ENCODE measurements around the gene CRB2. TPM values are rescaled to one million over a fixed set of nuclear protein-coding genes. Genes with fewer than 3 reads are reported as not detected.

Gene CRB2
- total RNA-seq, 1 experiment from 2014 or later: 0.07 TPM

DNA sequence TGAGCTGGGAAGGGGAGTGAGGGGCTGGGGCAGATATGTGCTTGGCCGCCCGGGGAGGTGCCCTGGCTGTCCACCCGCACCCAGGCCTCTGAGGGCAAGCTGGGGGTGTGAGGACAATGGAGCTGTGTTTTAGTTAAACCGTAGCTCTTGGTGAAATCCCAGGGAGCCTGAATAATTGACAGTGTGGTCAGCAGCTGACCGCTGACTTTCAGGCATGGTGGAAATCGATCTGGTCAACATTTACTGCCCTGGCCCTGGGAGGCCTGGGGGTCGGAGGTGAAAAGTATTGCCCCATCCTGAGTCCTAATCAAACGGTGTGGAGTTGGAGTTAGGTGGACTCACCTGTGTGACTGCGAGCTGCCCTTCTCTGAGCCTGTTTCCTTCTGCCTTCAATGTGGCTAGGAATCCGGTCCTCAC is 31.2 kb upstream of the CRB2 start:
- H3K4me1 ChIP-seq (ENCODE audit: control insufficient read depth in 1 of 2, insufficient read depth in 2 of 2, low read length in 2 of 2): peaks cover 11 to 17% of the 10 kb centered on the region in 2 experiments
- no peaks in the 10 kb centered on the region for H4K20me1 ChIP-seq (ENCODE audit: insufficient read depth)
- H2AFZ ChIP-seq (ENCODE audit: low read depth, low read length, poor library complexity, severe bottlenecking): no peak overlapping the region
- ChIA-PET RAD21 (ENCODE audit: low non-redundant PET in 1 of 2, low total read pairs in 2 of 2, uncharacterized antibody in 2 of 2, unreplicated experiment in 2 of 2) (no interaction called here), POLR2A (no interaction called here), CTCF (no interaction called here)
- H3K4me2 ChIP-seq (ENCODE audit: low read length): no peak overlapping the region
- no peaks in the 10 kb centered on the region for H3K36me3 ChIP-seq (ENCODE audit: control insufficient read depth in 1 of 2, insufficient read depth in 2 of 2, low read length in 2 of 2)
- no peak for DNase-seq (ENCODE audit: low read depth, low spot score)
- no TSS peak for BruUV-seq (replicated peaks)
- intact Hi-C loops (cut with micrococcal nuclease): no loop called here
- no peaks in the 10 kb centered on the region for H3K9me2 ChIP-seq (ENCODE audit: insufficient read depth)
- no peaks in the 10 kb centered on the region for H3K9me3 ChIP-seq (ENCODE audit: control insufficient read depth in 1 of 2, insufficient read depth in 1 of 2, low read depth in 1 of 2, low read length in 2 of 2)
- no peak for ATAC-seq
- H3K27me3 ChIP-seq (ENCODE audit: insufficient read depth, low read length): no peaks in the 10 kb centered on the region
- TF ChIP-seq CEBPB (IDR thresholded peaks at IDR 0.05; ENCODE audit: low read depth): no peak
- TF ChIP-seq POLR2A (IDR thresholded peaks at IDR 0.05; ENCODE audit: borderline replicate concordance, extremely low read depth, insufficient read depth, insufficient read length): no peak
- TF ChIP-seq, protein P1, sequence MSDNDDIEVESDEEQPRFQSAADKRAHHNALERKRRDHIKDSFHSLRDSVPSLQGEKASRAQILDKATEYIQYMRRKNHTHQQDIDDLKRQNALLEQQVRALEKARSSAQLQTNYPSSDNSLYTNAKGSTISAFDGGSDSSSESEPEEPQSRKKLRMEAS (IDR thresholded peaks at IDR 0.05): no peak
- TF ChIP-seq ELF1 (IDR thresholded peaks at IDR 0.05; ENCODE audit: borderline replicate concordance, low read depth): no peak
- no peak for TF ChIP-seq TCF7L2 (IDR thresholded peaks at IDR 0.05; ENCODE audit: borderline replicate concordance, extremely low read depth, insufficient read depth, insufficient read length)
- no peak for TF ChIP-seq JUND (IDR thresholded peaks at IDR 0.05)
- TF ChIP-seq EGR1 (IDR thresholded peaks at IDR 0.05; ENCODE audit: low read depth): no peak
- TF ChIP-seq POLR2AphosphoS5 (IDR thresholded peaks at IDR 0.05; ENCODE audit: low read depth, low read length): no peak
- no peak overlapping the region for H3K4me3 ChIP-seq (replicated peaks in 1 of 2; ENCODE audit: low read depth in 1 of 2, low read length in 2 of 2)
- no peak overlapping the region for H3K27ac ChIP-seq (ENCODE audit: low read depth, low read length)
- H3K9ac ChIP-seq (ENCODE audit: low read length): no peak overlapping the region
- no peaks in the 10 kb centered on the region for H3K79me2 ChIP-seq (ENCODE audit: insufficient read depth, low read length)

DNA sequence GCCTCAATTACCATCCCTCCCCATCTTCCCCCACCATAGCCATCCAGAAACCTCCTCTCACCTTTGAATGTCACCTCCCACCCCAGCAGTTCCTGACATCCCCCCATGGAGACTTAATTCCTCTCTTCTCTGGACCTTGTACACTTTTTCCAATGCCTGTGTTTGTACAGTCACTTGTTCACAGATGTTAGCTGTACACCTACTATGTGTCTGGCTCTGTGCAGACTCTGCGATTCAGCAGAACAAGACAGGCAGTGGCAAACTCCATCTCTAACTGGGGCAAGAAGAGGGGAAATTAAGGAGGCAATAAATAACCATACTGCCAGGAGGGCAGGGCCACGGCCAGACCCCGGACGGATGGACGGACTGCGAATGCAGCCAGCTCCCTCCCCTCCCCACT is 29.8 kb upstream of the CRB2 start:
- no peak overlapping the region for H3K4me2 ChIP-seq (ENCODE audit: low read length)
- no peak overlapping the region for H3K27ac ChIP-seq (ENCODE audit: low read depth, low read length)

More for the DNA sequence above, 29.8 kb upstream of the CRB2 start:
- no peaks in the 10 kb centered on the region for H3K27me3 ChIP-seq (ENCODE audit: insufficient read depth, low read length)
- no TSS peak for BruUV-seq (replicated peaks)
- ChIA-PET CTCF (no interaction called here), RAD21 (ENCODE audit: low non-redundant PET in 1 of 2, low total read pairs in 2 of 2, uncharacterized antibody in 2 of 2, unreplicated experiment in 2 of 2) (interaction anchor here in 1 of 2 experiments (0.6 kb wide), 1 partner anchor 1271 kb away, joined by 5 read pairs; no protein-coding TSS in a partner anchor), POLR2A (no interaction called here)
- H3K9me3 ChIP-seq (ENCODE audit: control insufficient read depth in 1 of 2, insufficient read depth in 1 of 2, low read depth in 1 of 2, low read length in 2 of 2): no peaks in the 10 kb centered on the region
- intact Hi-C loops (cut with micrococcal nuclease): no loop called here
- no peak overlapping the region for H3K4me3 ChIP-seq (replicated peaks in 1 of 2; ENCODE audit: low read depth in 1 of 2, low read length in 2 of 2)
- ATAC-seq (no peak), DNase-seq (ENCODE audit: low read depth, low spot score) (no peak)
- no peak overlapping the region for H2AFZ ChIP-seq (ENCODE audit: low read depth, low read length, poor library complexity, severe bottlenecking)
- H3K9me2 ChIP-seq (ENCODE audit: insufficient read depth): no peaks in the 10 kb centered on the region
- H3K9ac ChIP-seq (ENCODE audit: low read length): no peak overlapping the region
- no peaks in the 10 kb centered on the region for H3K79me2 ChIP-seq (ENCODE audit: insufficient read depth, low read length)
- H4K20me1 ChIP-seq (ENCODE audit: insufficient read depth): no peaks in the 10 kb centered on the region
- H3K36me3 ChIP-seq (ENCODE audit: control insufficient read depth in 1 of 2, insufficient read depth in 2 of 2, low read length in 2 of 2): no peaks in the 10 kb centered on the region
- TF ChIP-seq, protein P2, sequence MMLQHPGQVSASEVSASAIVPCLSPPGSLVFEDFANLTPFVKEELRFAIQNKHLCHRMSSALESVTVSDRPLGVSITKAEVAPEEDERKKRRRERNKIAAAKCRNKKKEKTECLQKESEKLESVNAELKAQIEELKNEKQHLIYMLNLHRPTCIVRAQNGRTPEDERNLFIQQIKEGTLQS (IDR thresholded peaks at IDR 0.05): no peak
- TF ChIP-seq TCF7L2 (IDR thresholded peaks at IDR 0.05; ENCODE audit: borderline replicate concordance, extremely low read depth, insufficient read depth, insufficient read length) (no peak), SIN3A (IDR thresholded peaks at IDR 0.05; ENCODE audit: low read depth) (no peak), ZFX (IDR thresholded peaks at IDR 0.05) (no peak)
- peaks cover 11 to 17% of the 10 kb centered on the region in 2 experiments for H3K4me1 ChIP-seq (ENCODE audit: control insufficient read depth in 1 of 2, insufficient read depth in 2 of 2, low read length in 2 of 2)
